Measurements from ENCODE around the gene BRD3. TPM values are rescaled to one million over a fixed set of nuclear protein-coding genes. Genes with fewer than 3 reads are reported as not detected.

The BRD3 gene
- total RNA-seq, 4 donors from 2014 or later = 17.6 to 52.9 (median 29.0) TPM

- 1% methylated on average over 24 of the region's 28 CpGs for WGBS
- TF ChIP-seq POLR2A (IDR thresholded peaks at IDR 0.05) (no peak), EP300 (IDR thresholded peaks at IDR 0.05) (no peak)
- H3K4me1 ChIP-seq = peaks cover 67% of the 10 kb centered on the region
- no peaks in the 10 kb centered on the region for H3K9me3 ChIP-seq
- DNase-seq (ENCODE audit: low spot score in 2 of 2) = peak; percentile 60 to 76
- peak overlapping the region; percentile 91 for H3K4me3 ChIP-seq
- peak overlapping the region; percentile 56 for H3K27ac ChIP-seq
- H3K27me3 ChIP-seq = no peaks in the 10 kb centered on the region
- H3K36me3 ChIP-seq = no peaks in the 10 kb centered on the region
These were observed 2.0 kb downstream of the BRD3 start for GRCh38 chr9:134065612-134066419.

GRCh38 chr9:134064711-134065110 lies 3.1 kb downstream of the BRD3 start:
- TF ChIP-seq EP300 (IDR thresholded peaks at IDR 0.05) = no peak
- no peak for TF ChIP-seq POLR2A (IDR thresholded peaks at IDR 0.05)
- TF ChIP-seq POLR2AphosphoS5 (IDR thresholded peaks at IDR 0.05) = no peak
- TF ChIP-seq CTCF (IDR thresholded peaks at IDR 0.05) = no peak
- H3K4me3 ChIP-seq = no peak overlapping the region
- H3K27ac ChIP-seq = no peak overlapping the region
- no peaks in the 10 kb centered on the region for H3K9me3 ChIP-seq
- H3K36me3 ChIP-seq = no peaks in the 10 kb centered on the region
- DNase-seq (ENCODE audit: low spot score in 2 of 2) = no peak
- peaks cover 73% of the 10 kb centered on the region for H3K4me1 ChIP-seq
- 89% methylated on average over 7 of the region's 7 CpGs for WGBS
- H3K27me3 ChIP-seq = no peaks in the 10 kb centered on the region

- 91% methylated on average over 17 of the region's 29 CpGs for WGBS
These were observed 4.0 kb downstream of the BRD3 start for GRCh38 chr9:134063571-134064450.

GRCh38 chr9:134063088-134063570 lies 4.7 kb downstream of the BRD3 start:
- Histone ChIP-seq H3K4me3 (no peak overlapping the region), H3K4me1 (peaks cover 82% of the 10 kb centered on the region), H3K36me3 (no peaks in the 10 kb centered on the region), H3K27me3 (no peaks in the 10 kb centered on the region), H3K27ac (no peak overlapping the region), H3K9me3 (no peaks in the 10 kb centered on the region)
- TF ChIP-seq EP300 (IDR thresholded peaks at IDR 0.05) (no peak), CTCF (IDR thresholded peaks at IDR 0.05) (no peak), POLR2AphosphoS5 (IDR thresholded peaks at IDR 0.05) (no peak), POLR2A (IDR thresholded peaks at IDR 0.05) (no peak)
- DNase-seq (ENCODE audit: low spot score in 2 of 2) = peak in 1 of 2 donors; percentile 60
- WGBS = 78% methylated on average over 5 of the region's 15 CpGs

More at GRCh38 chr9:134063571-134064450, 4.0 kb downstream of the BRD3 start:
- Histone ChIP-seq H3K4me1 (peaks cover 78% of the 10 kb centered on the region), H3K4me3 (no peak overlapping the region), H3K9me3 (no peaks in the 10 kb centered on the region), H3K27me3 (no peaks in the 10 kb centered on the region), H3K27ac (no peak overlapping the region), H3K36me3 (no peaks in the 10 kb centered on the region)
- DNase-seq (ENCODE audit: low spot score in 2 of 2) = peak; percentile 55 to 74
- no peak for TF ChIP-seq POLR2AphosphoS5 (IDR thresholded peaks at IDR 0.05)
- no peak for TF ChIP-seq CTCF (IDR thresholded peaks at IDR 0.05)
- TF ChIP-seq POLR2A (IDR thresholded peaks at IDR 0.05) = no peak
- no peak for TF ChIP-seq EP300 (IDR thresholded peaks at IDR 0.05)

- Histone ChIP-seq H3K4me3 (no peak overlapping the region), H3K9me3 (no peaks in the 10 kb centered on the region), H3K27ac (no peak overlapping the region), H3K36me3 (no peaks in the 10 kb centered on the region), H3K27me3 (no peaks in the 10 kb centered on the region), H3K4me1 (peaks cover 87% of the 10 kb centered on the region)
- DNase-seq (ENCODE audit: low spot score in 2 of 2) = peak in 1 of 2 donors; percentile 72
- no peak for TF ChIP-seq POLR2AphosphoS5 (IDR thresholded peaks at IDR 0.05)
- TF ChIP-seq CTCF (IDR thresholded peaks at IDR 0.05) = no peak
- TF ChIP-seq POLR2A (IDR thresholded peaks at IDR 0.05) = no peak
- TF ChIP-seq EP300 (IDR thresholded peaks at IDR 0.05) = no peak
- 79% methylated on average over 17 of the region's 22 CpGs for WGBS
These were observed 5.3 kb downstream of the BRD3 start for GRCh38 chr9:134062461-134063087.
